ENCODE data around the gene TDRD5.

- no peak for TF ChIP-seq EZH2 (IDR thresholded peaks at IDR 0.05; ENCODE audit: low read length, missing control alignments)
- no peak for TF ChIP-seq CTCF (conservative IDR thresholded peaks at IDR 0.05 in 1 of 2, IDR thresholded peaks at IDR 0.05 in 1 of 2; ENCODE audit: low read depth in 1 of 2, low read length in 2 of 2)
Observed at GRCh38 chr1:179583771-179584320, 7.8 kb upstream of the TDRD5 start.

Data from fibroblast of lung (primary cell).